Hippocampal formation (tissue), 2 donors: Measurements from ENCODE around the gene TGFA.

Experiments used
- DNase-seq, 2 donors: peaks; one replicate each; lab custom pipeline; 2025; lab: John Stamatoyannopoulos, UW

The TGFA gene

GRCh38 chr2:70553584-70554337 is at the start of gene TGFA:
Gene TGFA, minus strand, starts transcription at chr2:70553826. Its CDS starts 59 bp downstream, at chr2:70553767.
- peak; percentile 85 to 87 for DNase-seq

- no peak for DNase-seq
Measured at GRCh38 chr2:70603066-70603465, 49.4 kb upstream of the TGFA start.

- DNase-seq: no peak
Measured at GRCh38 chr2:70598197-70598596, 44.6 kb upstream of the TGFA start.

DNA sequence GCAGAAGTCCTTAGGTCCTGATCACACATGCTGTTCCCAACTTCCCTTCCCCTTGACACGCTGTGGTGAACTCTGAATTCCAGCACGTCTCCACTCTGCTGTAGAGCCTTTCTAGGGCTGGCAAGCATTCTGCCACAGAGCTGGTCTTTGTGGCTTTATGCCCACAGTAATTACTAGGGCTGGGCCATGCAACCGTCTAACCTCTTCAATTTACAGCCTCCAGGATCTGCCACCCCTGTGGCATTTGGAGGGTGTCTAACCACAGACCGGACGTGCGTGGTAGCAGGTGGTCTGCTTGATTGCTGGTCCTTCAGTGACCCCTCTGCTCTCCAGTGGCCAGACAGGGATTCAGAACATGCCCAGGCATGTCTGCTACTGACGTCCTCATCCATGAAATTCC is 43.1 kb upstream of the TGFA start:
- DNase-seq: no peak

DNA sequence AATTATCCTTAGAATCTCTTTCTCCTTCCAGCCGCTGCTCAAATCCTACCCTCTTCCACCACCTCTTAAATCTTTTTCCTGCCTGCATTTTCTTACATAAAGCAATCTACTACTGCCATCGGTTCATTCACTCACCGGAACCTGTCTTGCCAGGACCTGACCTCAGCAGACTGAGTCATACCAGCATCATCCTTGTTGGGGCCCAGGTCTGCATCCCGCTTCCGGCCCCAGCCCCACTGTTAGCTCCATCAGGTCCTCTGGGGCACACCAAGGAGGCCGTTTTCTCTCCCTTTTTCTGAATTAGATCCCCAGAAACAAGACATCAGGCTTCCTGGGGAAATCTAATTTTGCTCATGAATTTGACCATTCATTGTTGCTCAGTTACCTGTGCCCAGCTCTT is 42.7 kb upstream of the TGFA start:
- DNase-seq: no peak

DNA sequence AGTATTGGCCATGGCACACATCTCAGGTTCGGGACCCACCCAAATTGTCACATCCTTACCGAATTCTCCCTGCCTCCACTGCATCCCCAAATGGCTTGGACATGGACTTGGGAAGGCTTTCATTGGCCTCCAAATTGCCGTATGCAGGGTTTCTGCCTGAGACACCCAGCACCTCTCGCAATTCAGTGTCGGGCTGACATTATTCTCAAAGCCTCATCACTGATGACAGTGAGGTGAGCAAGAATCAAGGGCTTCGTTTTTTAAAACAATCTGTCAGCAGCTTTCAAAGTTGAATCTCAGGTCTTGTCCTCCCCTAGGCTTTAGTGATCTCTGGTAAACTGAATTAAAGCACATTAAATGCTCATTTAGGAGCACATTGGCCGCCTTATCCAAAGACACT is 29.5 kb upstream of the TGFA start:
- no peak for DNase-seq

- DNase-seq: no peak
Measured at GRCh38 chr2:70580352-70580751, 26.7 kb upstream of the TGFA start.

- no peak for DNase-seq
Measured at GRCh38 chr2:70574618-70575017, 21.0 kb upstream of the TGFA start.

DNA sequence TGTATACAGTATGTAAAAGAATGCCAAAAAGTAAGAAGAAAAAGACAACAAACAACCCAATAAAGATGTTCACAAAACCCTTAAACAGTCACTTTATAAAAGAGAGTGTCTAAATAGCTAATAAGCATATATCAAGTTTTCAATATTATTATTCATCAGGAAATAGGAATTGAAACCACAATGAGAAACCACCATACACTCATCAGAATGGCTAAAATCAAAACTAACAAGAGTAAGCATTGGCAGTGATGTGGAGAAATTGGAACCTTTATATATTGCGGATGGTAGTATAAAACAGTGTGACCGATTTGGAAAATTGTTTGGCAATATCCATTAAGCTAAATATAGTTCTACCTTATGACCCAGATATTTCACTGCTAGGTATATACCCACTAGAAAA is 20.5 kb upstream of the TGFA start:
- DNase-seq: no peak

DNA sequence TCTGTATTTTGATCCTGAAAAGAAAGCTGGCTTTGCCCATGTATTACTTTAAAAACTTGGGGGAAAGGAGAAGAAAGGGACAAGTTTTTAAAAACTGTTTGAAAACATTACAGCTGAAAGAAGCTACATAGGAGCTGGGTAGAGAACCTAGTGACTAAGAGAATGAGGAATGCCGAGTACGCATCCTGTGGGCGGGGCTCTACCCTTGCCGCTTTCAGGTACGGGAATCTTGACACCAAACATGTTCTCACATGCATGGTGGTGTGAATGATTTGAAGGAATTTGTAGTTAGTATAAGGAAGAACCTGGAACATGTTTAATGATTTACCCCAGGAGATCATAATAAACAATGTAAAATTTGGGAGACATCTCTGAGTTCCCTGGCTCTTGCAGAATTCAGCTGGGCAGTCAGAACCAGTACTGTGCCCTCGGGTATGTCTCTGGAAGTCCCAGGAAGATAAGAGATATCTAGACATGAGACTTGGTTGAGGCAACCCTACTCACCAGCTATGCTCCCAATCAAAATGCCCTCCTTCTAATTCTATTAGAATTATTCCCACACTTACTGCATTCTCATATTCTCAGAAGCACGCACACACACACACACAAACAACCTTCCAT is 16.5 kb upstream of the TGFA start:
- DNase-seq: no peak

- DNase-seq: no peak
Measured at GRCh38 chr2:70569559-70569958, 15.9 kb upstream of the TGFA start.

DNA sequence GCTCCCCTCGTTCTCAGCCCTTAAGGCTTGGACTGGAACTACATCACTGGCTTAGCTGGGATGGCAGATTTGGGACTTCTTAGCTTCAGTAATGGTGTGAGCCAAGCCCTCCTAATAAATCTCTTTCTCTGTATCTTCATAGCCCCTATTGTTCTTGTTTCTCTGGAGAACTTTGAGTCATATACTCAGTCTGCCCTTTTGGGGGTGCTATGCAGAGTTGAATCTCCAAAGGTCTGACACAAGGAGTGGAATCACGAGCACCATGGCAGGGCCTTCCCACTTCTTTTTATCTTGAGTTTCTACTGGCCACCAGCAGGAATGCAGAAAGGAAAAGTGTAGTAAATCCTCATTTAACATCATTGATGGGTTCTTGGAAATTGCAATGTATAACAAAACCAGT is 13.3 kb upstream of the TGFA start:
- no peak for DNase-seq

DNA sequence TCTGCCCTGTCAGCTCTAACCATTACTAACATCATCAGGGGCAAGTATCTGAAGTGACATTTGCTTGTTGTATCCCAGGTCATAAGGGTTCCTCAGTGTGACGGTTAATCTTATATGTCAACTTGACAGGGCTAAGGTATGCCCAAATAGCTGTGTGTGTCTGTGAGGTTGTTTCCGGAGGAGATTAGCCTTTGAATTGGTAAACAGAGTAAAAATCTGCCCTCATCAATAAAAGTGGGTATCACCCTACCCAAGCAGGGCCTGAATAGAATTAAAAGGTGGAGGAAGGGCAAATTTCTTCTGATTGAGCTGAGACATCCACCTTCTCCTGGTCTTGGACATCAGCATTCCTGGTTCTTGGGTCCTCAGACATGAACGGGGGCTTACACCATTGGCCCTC is 12.8 kb upstream of the TGFA start:
- no peak for DNase-seq

- DNase-seq: peak; percentile 80 to 86
Measured at GRCh38 chr2:70565039-70565731, 11.6 kb upstream of the TGFA start.

GRCh38 chr2:70561893-70562292 is 8.3 kb upstream of the TGFA start:
- no peak for DNase-seq

- no peak for DNase-seq
Measured at GRCh38 chr2:70560442-70560841, 6.8 kb upstream of the TGFA start.

GRCh38 chr2:70560040-70560439 is 6.4 kb upstream of the TGFA start:
- no peak for DNase-seq

DNA sequence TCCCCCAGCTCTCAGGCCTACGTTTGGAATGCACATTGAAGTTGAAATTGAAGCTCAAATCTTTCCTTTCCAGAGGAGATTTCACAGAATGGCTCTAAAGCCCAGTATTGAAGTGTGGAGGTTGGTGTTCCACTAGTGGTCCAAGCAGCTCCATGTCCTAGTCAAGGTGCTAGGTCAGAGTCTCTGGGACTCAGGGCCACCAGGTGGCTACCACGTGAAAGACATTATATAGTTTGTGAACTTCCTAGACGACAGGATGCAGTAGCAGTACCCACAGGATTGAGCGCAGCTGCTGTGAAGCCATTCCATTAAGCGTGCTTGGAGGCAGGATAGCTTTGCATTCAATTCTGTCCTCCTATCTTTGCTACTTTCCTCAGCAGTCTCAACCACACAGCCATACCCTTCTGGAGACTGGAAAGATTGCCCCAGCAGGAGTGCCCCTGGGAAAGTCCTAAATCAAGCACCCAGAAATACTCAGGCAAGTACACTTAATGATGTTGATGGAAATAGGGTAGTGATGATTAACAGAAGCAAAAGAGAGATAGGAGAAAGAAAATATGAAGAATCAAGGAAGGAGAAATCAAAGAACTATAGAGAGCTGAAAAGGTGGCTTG is 4.7 kb upstream of the TGFA start:
- DNase-seq: no peak

- DNase-seq: peak; percentile 30 to 60
Measured at GRCh38 chr2:70557171-70557838, 3.7 kb upstream of the TGFA start.

GRCh38 chr2:70556608-70557007 is 3.0 kb upstream of the TGFA start:
- no peak for DNase-seq

GRCh38 chr2:70554338-70554892 is 789 bp upstream of the TGFA start:
- DNase-seq: no peak

DNA sequence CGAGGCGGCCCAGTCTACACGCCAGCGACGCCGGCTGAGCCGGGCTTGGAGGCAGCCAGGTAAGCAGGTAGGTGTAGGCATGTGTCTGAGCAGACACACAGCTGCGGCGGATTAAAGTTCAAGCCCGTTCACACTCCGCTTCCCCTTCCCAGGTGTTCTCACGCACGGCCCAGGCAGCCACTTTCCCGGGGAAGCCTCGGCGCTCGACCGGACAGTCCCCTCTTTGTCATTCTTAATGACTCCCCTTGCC is 367 bp downstream of the TGFA start:
- DNase-seq: no peak
